ENCODE data around the gene B3GAT1.

B3GAT1 gene

DNA sequence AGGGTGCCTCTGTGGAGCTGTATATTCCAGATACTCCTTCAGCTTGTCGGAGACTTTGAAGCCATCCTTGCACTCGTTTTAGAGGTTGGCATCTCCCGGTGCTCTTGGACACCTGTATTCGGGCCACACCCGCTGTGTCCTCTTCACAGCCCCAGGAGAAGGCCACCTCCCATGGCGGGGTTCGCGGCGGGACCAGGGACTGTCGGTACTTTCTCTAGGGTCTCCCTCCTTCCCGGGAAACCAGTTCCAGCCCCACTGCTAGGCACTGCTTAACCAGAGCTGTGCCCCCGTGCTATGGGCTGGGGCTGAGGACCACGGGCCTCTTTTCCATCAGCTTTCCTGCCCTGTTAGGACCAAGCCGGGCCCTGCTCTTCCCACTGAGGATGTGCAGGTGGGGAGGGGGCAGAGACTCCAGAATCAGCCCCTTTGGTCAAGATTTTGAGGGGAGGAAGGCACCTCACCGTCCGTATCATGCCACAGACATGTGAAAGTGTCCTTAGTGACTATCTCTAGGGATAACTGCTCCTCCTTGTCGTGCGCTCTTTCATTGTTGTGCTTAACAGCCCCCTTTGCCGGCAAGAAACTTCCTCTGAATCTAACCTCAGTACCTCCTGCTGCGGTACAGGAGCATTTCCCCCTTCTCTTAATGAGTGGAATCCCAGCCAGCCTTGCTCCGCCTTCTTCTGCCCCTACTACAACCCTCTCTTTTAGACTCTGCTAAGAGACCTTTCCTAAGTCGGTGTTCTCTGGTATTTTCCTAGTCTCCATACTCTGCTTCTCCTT lies 1.2 kb upstream of the B3GAT1 start:
- no peak for DNase-seq (ENCODE audit: extremely low read depth in 1 of 2, low read depth in 1 of 2)

DNA sequence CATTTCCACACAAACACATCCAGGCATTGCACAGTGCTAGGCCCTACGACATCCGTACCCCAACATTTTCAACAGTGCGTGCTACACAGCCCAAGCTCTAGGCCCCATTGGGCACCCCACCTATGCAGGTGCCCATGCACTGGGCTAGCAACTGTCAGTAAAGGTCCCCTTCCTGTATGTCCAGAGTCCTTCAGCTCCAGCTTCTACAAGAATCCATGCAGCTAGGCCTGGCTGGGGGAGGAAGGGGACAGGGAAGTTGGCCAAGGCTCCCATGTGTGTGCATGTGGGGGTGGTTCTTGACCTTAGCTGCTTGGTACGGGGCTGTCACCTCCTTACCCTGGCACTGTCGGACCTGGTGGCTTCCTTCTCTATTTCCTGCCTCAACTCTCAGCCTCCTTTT lies 1.3 kb downstream of the B3GAT1 start:
- DNase-seq (ENCODE audit: extremely low read depth in 1 of 2, low read depth in 1 of 2), result no peak

GRCh38 chr11:134409552-134410429 lies 2.3 kb downstream of the B3GAT1 start:
- no peak for DNase-seq (ENCODE audit: extremely low read depth in 1 of 2, low read depth in 1 of 2)

- DNase-seq (ENCODE audit: extremely low read depth in 1 of 2, low read depth in 1 of 2), result no peak
These were observed 4.1 kb downstream of the B3GAT1 start for GRCh38 chr11:134407923-134408322.

GRCh38 chr11:134407321-134407828 lies 4.7 kb downstream of the B3GAT1 start:
- DNase-seq (ENCODE audit: extremely low read depth in 1 of 2, low read depth in 1 of 2), result no peak

DNA sequence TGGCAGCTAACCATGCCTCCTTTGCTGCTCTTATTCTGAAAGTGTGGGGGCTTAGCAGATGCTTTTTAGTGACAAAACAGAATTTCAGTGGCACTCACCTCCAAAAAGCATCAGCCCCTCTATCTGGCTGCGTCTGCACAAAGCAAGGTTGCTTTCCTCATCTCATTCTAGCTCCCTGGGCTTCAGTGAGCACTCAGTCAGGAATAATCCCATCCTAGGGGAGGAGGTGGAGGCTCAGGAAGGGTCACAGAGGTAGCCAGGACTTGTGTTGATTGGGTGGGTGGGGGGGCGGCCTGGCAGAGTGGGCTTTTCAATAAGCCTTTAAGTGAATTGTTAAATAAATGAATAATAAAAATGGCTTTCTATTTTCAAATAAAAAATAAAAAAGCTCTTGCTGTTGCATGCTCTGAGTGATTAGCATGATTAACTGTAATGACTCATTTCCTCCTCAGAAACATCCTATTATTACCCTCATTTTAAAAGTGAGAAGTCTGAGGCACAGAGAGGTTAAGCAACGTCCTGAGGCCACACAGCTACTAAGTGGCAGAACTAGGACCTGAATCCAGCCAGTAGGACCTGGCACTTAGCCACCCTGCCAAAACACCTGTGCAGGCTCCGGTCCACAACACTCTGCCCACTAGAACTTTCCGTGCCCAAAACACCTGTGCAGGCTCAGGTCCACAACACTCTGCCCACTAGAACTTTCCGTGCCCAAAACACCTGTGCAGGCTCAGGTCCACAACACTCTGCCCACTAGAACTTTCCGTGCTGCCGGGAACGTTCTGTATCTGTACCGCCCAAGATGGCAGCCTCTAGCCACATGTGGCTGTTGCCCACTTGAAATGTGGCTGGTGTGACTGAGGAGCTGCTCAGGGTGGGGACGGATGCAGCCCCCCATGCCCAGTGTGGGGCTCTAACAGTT lies 5.5 kb downstream of the B3GAT1 start:
- DNase-seq (ENCODE audit: extremely low read depth in 1 of 2, low read depth in 1 of 2), result no peak

GRCh38 chr11:134405841-134406240 lies 6.2 kb downstream of the B3GAT1 start:
- no peak for DNase-seq (ENCODE audit: extremely low read depth in 1 of 2, low read depth in 1 of 2)

DNA sequence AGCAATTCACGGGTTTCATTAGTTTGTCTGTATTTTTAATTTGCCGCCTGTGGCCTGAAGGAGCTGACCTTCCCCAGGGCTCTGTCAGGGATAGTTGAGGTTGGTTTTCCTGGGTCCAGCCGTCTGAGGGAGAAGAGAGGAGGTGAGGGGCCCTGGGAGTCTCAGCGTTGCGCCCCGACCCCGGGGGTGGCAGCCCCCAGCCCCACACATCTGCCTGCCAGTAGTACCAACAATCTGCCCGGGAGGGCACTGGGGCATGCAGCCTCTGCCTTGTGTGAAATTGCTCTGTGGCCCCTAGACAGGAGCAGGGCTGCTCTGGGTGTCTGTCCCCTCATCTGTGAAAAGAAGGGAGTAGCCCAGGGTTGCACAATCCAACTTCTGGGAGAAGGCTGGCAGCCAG lies 6.6 kb downstream of the B3GAT1 start:
- no peak for DNase-seq (ENCODE audit: extremely low read depth in 1 of 2, low read depth in 1 of 2)

GRCh38 chr11:134404575-134405341 lies 7.3 kb downstream of the B3GAT1 start:
- no peak for DNase-seq (ENCODE audit: extremely low read depth in 1 of 2, low read depth in 1 of 2)

GRCh38 chr11:134402910-134403309 lies 9.1 kb downstream of the B3GAT1 start:
- DNase-seq (ENCODE audit: extremely low read depth in 1 of 2, low read depth in 1 of 2), result no peak

GRCh38 chr11:134401825-134402809 lies 9.9 kb downstream of the B3GAT1 start:
- no peak for DNase-seq (ENCODE audit: extremely low read depth in 1 of 2, low read depth in 1 of 2)

GRCh38 chr11:134399996-134400395 lies 12.0 kb downstream of the B3GAT1 start:
- DNase-seq (ENCODE audit: extremely low read depth in 1 of 2, low read depth in 1 of 2), result no peak

- no peak for DNase-seq (ENCODE audit: extremely low read depth in 1 of 2, low read depth in 1 of 2)
These were observed 12.8 kb downstream of the B3GAT1 start for GRCh38 chr11:134399293-134399654.

- DNase-seq (ENCODE audit: extremely low read depth in 1 of 2, low read depth in 1 of 2), result no peak
These were observed 13.3 kb downstream of the B3GAT1 start for GRCh38 chr11:134398644-134399292.

GRCh38 chr11:134398079-134398444 lies 14.0 kb downstream of the B3GAT1 start:
- DNase-seq (ENCODE audit: extremely low read depth in 1 of 2, low read depth in 1 of 2), result no peak

DNA sequence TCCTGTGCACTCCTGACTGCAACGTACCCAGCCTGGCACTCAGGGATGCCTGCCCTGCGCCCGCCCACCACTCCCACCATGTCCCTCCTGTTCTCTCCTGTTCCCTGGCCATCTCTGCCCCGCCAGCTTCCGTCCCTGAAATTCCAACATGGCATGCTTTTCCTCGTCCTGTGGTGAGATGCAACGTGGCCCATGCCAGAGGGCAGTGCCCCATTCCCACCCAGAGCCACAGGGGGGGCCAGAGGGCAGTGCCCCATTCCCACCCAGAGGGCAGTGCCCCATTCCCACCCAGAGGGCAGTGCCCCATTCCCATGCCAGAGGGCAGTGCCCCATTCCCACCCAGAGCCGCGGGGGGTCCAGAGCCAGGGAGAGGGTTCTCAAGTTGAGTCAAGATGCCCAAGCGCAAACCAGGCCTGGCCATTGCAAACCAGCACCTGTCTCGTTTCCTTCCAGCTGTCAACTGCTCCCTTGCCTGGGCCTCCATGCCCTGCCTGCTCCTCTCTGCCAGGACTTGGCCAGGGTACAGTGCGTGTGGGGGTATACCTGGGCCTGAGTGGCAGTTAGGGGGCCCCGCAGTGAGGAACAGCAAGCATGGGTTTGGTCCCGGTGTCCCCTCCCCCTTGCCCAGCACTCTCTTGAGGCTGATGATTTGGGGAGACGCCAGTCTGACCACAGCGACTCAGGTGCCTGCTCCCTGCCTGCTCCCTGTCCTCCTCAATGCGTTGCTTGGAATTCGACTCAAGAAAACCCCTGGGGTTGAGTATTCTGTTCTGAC lies 14.6 kb downstream of the B3GAT1 start:
- DNase-seq (ENCODE audit: extremely low read depth in 1 of 2, low read depth in 1 of 2), result no peak

GRCh38 chr11:134395002-134395401 lies 17.0 kb downstream of the B3GAT1 start:
- DNase-seq (ENCODE audit: extremely low read depth in 1 of 2, low read depth in 1 of 2), result no peak

- DNase-seq (ENCODE audit: extremely low read depth in 1 of 2, low read depth in 1 of 2), result no peak
These were observed 17.7 kb downstream of the B3GAT1 start for GRCh38 chr11:134394311-134394710.

All from stimulated activated CD8-positive, alpha-beta memory T cell treated with anti-CD3 and anti-CD28 coated beads, Interleukin-7, amount 100 ng/mL, for 48 hours (primary cell).